Osteocyte (in vitro differentiated cells): ENCODE data around the gene RIPOR3. TPM values are rescaled to one million over a fixed set of nuclear protein-coding genes. Genes with fewer than 3 reads are reported as not detected.

Experiments
- DNase-seq: peaks from one replicate; pipeline ENCODE4 v3.0.0; 2021; ENCODE audit warnings: mixed read lengths; ENCODE audit not compliant: unreplicated experiment; ENCODE audit errors: extremely low spot score
- H3K27ac Mint-ChIP-seq: one replicate; pipeline ENCODE4 v1.8.0; 2021; ENCODE audit warnings: mild to moderate bottlenecking, mixed read lengths; ENCODE audit not compliant: unreplicated experiment
- H3K27me3 Mint-ChIP-seq: one replicate; pipeline ENCODE4 v1.8.0; 2021; ENCODE audit warnings: mixed read lengths; ENCODE audit not compliant: unreplicated experiment
- H3K36me3 Mint-ChIP-seq: one replicate; pipeline ENCODE4 v1.8.0; 2021; ENCODE audit warnings: mixed read lengths; ENCODE audit not compliant: unreplicated experiment
- H3K4me1 Mint-ChIP-seq: one replicate; pipeline ENCODE4 v1.8.0; 2021; ENCODE audit warnings: mixed read lengths; ENCODE audit not compliant: unreplicated experiment
- H3K4me3 Mint-ChIP-seq: one replicate; pipeline ENCODE4 v1.8.0; 2021; ENCODE audit warnings: mild to moderate bottlenecking, moderate library complexity, mixed read lengths; ENCODE audit not compliant: unreplicated experiment
- H3K9me3 Mint-ChIP-seq: one replicate; pipeline ENCODE4 v1.8.0; 2021; ENCODE audit warnings: mixed read lengths; ENCODE audit not compliant: unreplicated experiment
- CTCF ChIP-seq: fragments of 200-600 bp; sonication (generic); IDR thresholded peaks from 2 replicates; pipeline ENCODE4 v1.5.0; 2021; ENCODE audit warnings: antibody characterized with exemption, mild to moderate bottlenecking, moderate library complexity
- total RNA-seq: library from RNA; stranded (reverse); gene quantifications from 2 replicates; pipeline ENCODE4 v1.2.1, GENCODE V29; 2021

Gene RIPOR3
- total RNA-seq, 1 donor from 2014 or later = 0.11 TPM

- peaks cover 51% of the 10 kb centered on the region for H3K27me3 Mint-ChIP-seq
- no peaks in the 10 kb centered on the region for H3K36me3 Mint-ChIP-seq
- no peak overlapping the region for H3K4me3 Mint-ChIP-seq
- no peak for TF ChIP-seq CTCF
- no peaks in the 10 kb centered on the region for H3K9me3 Mint-ChIP-seq
- peaks cover 28% of the 10 kb centered on the region for H3K4me1 Mint-ChIP-seq
- no peak for DNase-seq
- H3K27ac Mint-ChIP-seq = no peak overlapping the region
Measured at GRCh38 chr20:50692552-50692933, 1.2 kb upstream of the RIPOR3 start.

- peak overlapping the region; percentile 51 for H3K4me3 Mint-ChIP-seq
- H3K9me3 Mint-ChIP-seq = no peaks in the 10 kb centered on the region
- H3K4me1 Mint-ChIP-seq = peaks cover 28% of the 10 kb centered on the region
- no peak for DNase-seq
- TF ChIP-seq CTCF = no peak
- H3K27ac Mint-ChIP-seq = no peak overlapping the region
- no peaks in the 10 kb centered on the region for H3K36me3 Mint-ChIP-seq
- H3K27me3 Mint-ChIP-seq = peaks cover 51% of the 10 kb centered on the region
Measured at GRCh38 chr20:50691573-50692551, 520 bp upstream of the RIPOR3 start.

- TF ChIP-seq CTCF = no peak
- Mint-ChIP-seq H3K4me1 (peaks cover 28% of the 10 kb centered on the region), H3K9me3 (no peaks in the 10 kb centered on the region), H3K27me3 (peaks cover 45% of the 10 kb centered on the region), H3K4me3 (peak overlapping the region; percentile 46), H3K36me3 (no peaks in the 10 kb centered on the region), H3K27ac (no peak overlapping the region)
- DNase-seq = no peak
Measured at GRCh38 chr20:50689864-50690649, 1.3 kb downstream of the RIPOR3 start.

GRCh38 chr20:50688256-50688975 lies 2.9 kb downstream of the RIPOR3 start:
- H3K4me1 Mint-ChIP-seq = peaks cover 28% of the 10 kb centered on the region
- no peak overlapping the region for H3K4me3 Mint-ChIP-seq
- H3K27me3 Mint-ChIP-seq = peaks cover 44% of the 10 kb centered on the region
- H3K9me3 Mint-ChIP-seq = no peaks in the 10 kb centered on the region
- no peak overlapping the region for H3K27ac Mint-ChIP-seq
- no peak for DNase-seq
- H3K36me3 Mint-ChIP-seq = no peaks in the 10 kb centered on the region
- TF ChIP-seq CTCF = no peak
